ENCODE measurements around the gene PPP1R14C. TPM values are rescaled to one million over a fixed set of nuclear protein-coding genes. Genes with fewer than 3 reads are reported as not detected.

The PPP1R14C gene
- total and polyA plus RNA-seq, 8 donors, result 0.09 to 7.3 (median 0.74) TPM

- Histone ChIP-seq H3K4me1 (peaks cover 0 to 7% (median 0%) of the 10 kb centered on the region in 3 donors), H3K27ac (no peak overlapping the region), H3K4me3 (no peak overlapping the region), H3K36me3 (no peaks in the 10 kb centered on the region), H3K9me3 (no peaks in the 10 kb centered on the region), H3K27me3 (no peaks in the 10 kb centered on the region)
- ATAC-seq, result no peak
- TF ChIP-seq CTCF (IDR thresholded peaks at IDR 0.05), result no peak
- 95 to 96% methylated on average over 3 of the region's 3 CpGs for WGBS, 2 donors
- FAIRE-seq, result no peak
- intact Hi-C loops (cut with DNase I), result no loop called here
- DNase-seq, result no peak
These were observed 154.6 kb downstream of the PPP1R14C start for GRCh38 chr6:150297327-150298029.

GRCh38 chr6:150298030-150298380, 155.2 kb downstream of the PPP1R14C start:
- H3K36me3 ChIP-seq, result no peaks in the 10 kb centered on the region
- no peaks in the 10 kb centered on the region for H3K27me3 ChIP-seq
- ATAC-seq (no peak), FAIRE-seq (no peak), DNase-seq (no peak)
- no peak overlapping the region for H3K27ac ChIP-seq
- no peak for TF ChIP-seq CTCF (IDR thresholded peaks at IDR 0.05)
- H3K4me1 ChIP-seq, result peaks cover 0 to 7% (median 0%) of the 10 kb centered on the region in 3 donors
- WGBS, 2 donors, result 97 to 98% methylated on average over 2 of the region's 2 CpGs
- intact Hi-C loops (cut with DNase I), result no loop called here
- no peak overlapping the region for H3K4me3 ChIP-seq
- H3K9me3 ChIP-seq, result no peaks in the 10 kb centered on the region

- FAIRE-seq (no peak), ATAC-seq (no peak), DNase-seq (no peak)
- 62 to 69% methylated on average over 1 of the region's 1 CpG for WGBS, 2 donors
- Histone ChIP-seq H3K27me3 (no peaks in the 10 kb centered on the region), H3K4me3 (no peak overlapping the region), H3K4me1 (peaks cover 0 to 7% (median 0%) of the 10 kb centered on the region in 3 donors), H3K27ac (no peak overlapping the region), H3K36me3 (no peaks in the 10 kb centered on the region), H3K9me3 (no peaks in the 10 kb centered on the region)
- intact Hi-C loops (cut with DNase I), result no loop called here
- TF ChIP-seq CTCF (IDR thresholded peaks at IDR 0.05), result no peak
These were observed 155.8 kb downstream of the PPP1R14C start for GRCh38 chr6:150298676-150299075.

Other genes starting within 250 kb of the PPP1R14C start
- gene RAET1E, start 244.9 kb upstream of the PPP1R14C start, total RNA-seq, result under 1 TPM in 1 of 6 donors, not detected in 5; 0.09 TPM
- not detected for gene RAET1E, start 244.9 kb upstream of the PPP1R14C start, polyA plus RNA-seq
- gene RAET1G, start 219.9 kb upstream of the PPP1R14C start, total RNA-seq, result under 1 TPM in 1 of 6 donors, not detected in 5; 0.31 TPM
- gene RAET1G, start 219.9 kb upstream of the PPP1R14C start, polyA plus RNA-seq, result under 1 TPM in 1 of 2 donors, not detected in 1; 0.30 TPM
- under 1 TPM in 3 of 6 donors, not detected in 3; 0.25 to 0.37 (median 0.34) TPM for gene ULBP2, start 201.0 kb upstream of the PPP1R14C start, total RNA-seq
- under 1 TPM; 0.19 TPM for gene ULBP2, start 201.0 kb upstream of the PPP1R14C start, polyA plus RNA-seq
- 1 to 10 TPM in 1 of 6 donors, under 1 TPM in 3, not detected in 2; 0.04 to 1.3 (median 0.09) TPM for gene ULBP1, start 179.1 kb upstream of the PPP1R14C start, total RNA-seq
- gene ULBP1, start 179.1 kb upstream of the PPP1R14C start, polyA plus RNA-seq, result under 1 TPM in 1 of 2 donors, not detected in 1; 0.02 TPM
- gene RAET1L, start 117.5 kb upstream of the PPP1R14C start, total RNA-seq, result under 1 TPM in 2 of 6 donors, not detected in 4; 0.46 to 0.53 TPM
- not detected for gene RAET1L, start 117.5 kb upstream of the PPP1R14C start, polyA plus RNA-seq
- gene ULBP3, start 73.9 kb upstream of the PPP1R14C start, total RNA-seq, result under 1 TPM; 0.56 to 0.98 (median 0.83) TPM
- under 1 TPM; 0.38 to 0.70 TPM for gene ULBP3, start 73.9 kb upstream of the PPP1R14C start, polyA plus RNA-seq
- gene IYD, start 226.0 kb downstream of the PPP1R14C start, total RNA-seq, result under 1 TPM; 0.09 to 0.75 (median 0.26) TPM
- under 1 TPM in 1 of 2 donors, not detected in 1; 0.12 TPM for gene IYD, start 226.0 kb downstream of the PPP1R14C start, polyA plus RNA-seq